Ascending aorta (tissue), 2 donors: ENCODE results near the gene SNAI1. TPM values are rescaled to one million over a fixed set of nuclear protein-coding genes. Genes with fewer than 3 reads are reported as not detected.

Experiments
- DNase-seq, 2 donors: peaks; one replicate each; pipeline ENCODE4 v3.0.0-alpha.2; 2019; ENCODE audit warnings: low spot score in 2 of 2
- H3K27ac ChIP-seq, 2 donors: fragments of 200-600 bp; sonication (generic); one replicate each; pipeline ENCODE4 v1.5.1; 2016 to 2017; ENCODE audit warnings: mild to moderate bottlenecking in 1 of 2
- H3K27me3 ChIP-seq: fragments of 200-600 bp; sonication (generic); one replicate; pipeline ENCODE4 v1.5.1; 2017
- H3K36me3 ChIP-seq, 2 donors: fragments of 200-600 bp; sonication (generic); one replicate each; pipeline ENCODE4 v1.5.1; 2016
- H3K4me1 ChIP-seq, 2 donors: fragments of 200-600 bp; sonication (generic); one replicate each; pipeline ENCODE4 v1.5.1; 2016 to 2017; ENCODE audit warnings: mild to moderate bottlenecking in 1 of 2
- H3K4me3 ChIP-seq, 2 donors: fragments of 200-600 bp; sonication (generic); one replicate each; pipeline ENCODE4 v1.5.1; 2016 to 2017; ENCODE audit warnings: mild to moderate bottlenecking in 1 of 2
- H3K9me3 ChIP-seq, 2 donors: fragments of 200-600 bp; sonication (generic); one replicate each; pipeline ENCODE4 v1.5.1; 2016
- intact Hi-C: fragments of 100-400 bp; cut with DNase I; formaldehyde crosslinking; loops from one replicate; pipeline ENCODE4 v1.15.1; 2023
- total RNA-seq: library from RNA; depleted of rRNA; stranded (reverse); fragments of >200 nt; gene quantifications from one replicate; pipeline ENCODE4 v1.1.0, GENCODE V29; 2016
- TF ChIP-seq, protein P1 (sequence below), 3 experiments: fragments of 200-600 bp in 2 of 3; fragments of 450-650 bp in 1 of 3; sonication (generic) in 2 of 3; IDR thresholded peaks; one replicate each; pipeline ENCODE4 v1.5.1; 2016 to 2019; ENCODE audit warnings: antibody characterized with exemption in 3 of 3, mild to moderate bottlenecking in 1 of 3, moderate library complexity in 1 of 3

Gene SNAI1
- total RNA-seq, 1 donor from 2014 or later: 64.4 TPM

DNA sequence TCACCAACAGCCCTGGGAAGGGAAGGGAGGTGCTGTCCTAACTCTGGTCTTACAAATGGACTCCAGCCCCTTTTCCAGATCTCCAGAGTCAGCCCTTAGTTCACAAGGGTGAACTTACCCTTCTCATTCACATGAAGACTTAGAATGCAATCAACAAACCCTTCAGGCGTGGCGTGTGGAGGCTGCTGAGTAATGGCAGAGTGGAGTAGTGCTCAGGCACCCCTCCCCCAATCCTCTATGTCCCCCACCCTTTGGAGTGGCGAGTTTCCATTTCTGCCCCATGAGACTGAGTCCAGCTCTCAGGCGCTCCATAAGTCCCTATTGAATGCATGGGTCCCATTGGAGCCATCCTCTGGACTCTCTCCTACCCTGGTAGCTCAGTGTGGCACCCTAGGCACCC lies 3.3 kb downstream of the SNAI1 start:
- Histone ChIP-seq H3K9me3 (no peaks in the 10 kb centered on the region), H3K4me3 (peak overlapping the region in 1 of 2 donors; percentile 80), H3K27ac (no peak overlapping the region), H3K36me3 (peaks cover 0 to 3% of the 10 kb centered on the region in 2 donors), H3K27me3 (no peaks in the 10 kb centered on the region), H3K4me1 (peaks cover 25 to 52% of the 10 kb centered on the region in 2 donors)
- no peak for DNase-seq
- intact Hi-C loops: no loop called here
- TF ChIP-seq, protein P1, sequence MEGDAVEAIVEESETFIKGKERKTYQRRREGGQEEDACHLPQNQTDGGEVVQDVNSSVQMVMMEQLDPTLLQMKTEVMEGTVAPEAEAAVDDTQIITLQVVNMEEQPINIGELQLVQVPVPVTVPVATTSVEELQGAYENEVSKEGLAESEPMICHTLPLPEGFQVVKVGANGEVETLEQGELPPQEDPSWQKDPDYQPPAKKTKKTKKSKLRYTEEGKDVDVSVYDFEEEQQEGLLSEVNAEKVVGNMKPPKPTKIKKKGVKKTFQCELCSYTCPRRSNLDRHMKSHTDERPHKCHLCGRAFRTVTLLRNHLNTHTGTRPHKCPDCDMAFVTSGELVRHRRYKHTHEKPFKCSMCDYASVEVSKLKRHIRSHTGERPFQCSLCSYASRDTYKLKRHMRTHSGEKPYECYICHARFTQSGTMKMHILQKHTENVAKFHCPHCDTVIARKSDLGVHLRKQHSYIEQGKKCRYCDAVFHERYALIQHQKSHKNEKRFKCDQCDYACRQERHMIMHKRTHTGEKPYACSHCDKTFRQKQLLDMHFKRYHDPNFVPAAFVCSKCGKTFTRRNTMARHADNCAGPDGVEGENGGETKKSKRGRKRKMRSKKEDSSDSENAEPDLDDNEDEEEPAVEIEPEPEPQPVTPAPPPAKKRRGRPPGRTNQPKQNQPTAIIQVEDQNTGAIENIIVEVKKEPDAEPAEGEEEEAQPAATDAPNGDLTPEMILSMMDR (IDR thresholded peaks at IDR 0.05): no peak

DNA sequence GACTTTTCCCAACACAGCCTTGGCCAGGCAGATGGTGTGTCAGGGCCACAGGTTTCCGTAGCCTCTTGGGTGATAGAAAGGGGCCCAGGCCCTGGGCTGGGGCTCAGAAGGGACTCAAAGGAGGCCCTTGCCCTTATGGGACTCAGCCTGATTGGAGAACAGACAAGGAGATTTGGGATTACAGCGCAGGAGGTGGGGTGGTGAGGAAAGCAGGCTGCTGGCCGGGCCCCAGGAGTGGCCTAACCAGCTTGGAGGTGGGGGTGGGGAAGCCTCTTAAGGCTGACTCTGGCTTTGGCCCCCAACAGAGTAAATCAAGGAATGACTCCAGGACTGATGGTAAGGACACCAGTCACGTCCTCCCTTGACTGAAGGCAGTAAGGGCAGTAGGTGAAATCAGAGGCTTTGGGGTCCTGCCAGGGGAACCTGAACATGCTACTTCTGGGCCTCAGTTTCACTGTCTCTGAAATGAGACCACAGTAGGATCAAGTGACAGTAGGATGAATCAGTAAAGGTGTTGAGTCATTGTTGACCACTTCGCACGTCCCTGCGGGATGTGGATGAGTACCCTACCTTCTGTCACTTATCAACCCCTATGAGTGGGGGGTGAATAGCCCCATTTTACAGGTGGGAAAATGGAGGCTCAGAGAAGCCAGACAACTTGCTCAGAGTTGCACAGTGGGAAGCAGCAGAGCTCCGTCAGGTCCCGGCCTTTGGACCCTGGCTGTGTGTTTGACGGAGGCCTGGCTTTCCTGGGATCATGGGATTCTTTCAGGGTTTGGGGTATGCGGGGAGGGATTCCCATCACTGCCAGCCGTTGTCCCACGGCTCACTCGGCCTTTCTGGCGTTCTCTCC lies 4.5 kb downstream of the SNAI1 start:
- H3K27ac ChIP-seq: peak overlapping the region; percentile 14 to 21
- intact Hi-C loops: no loop called here
- H3K9me3 ChIP-seq: no peaks in the 10 kb centered on the region
- no peak for DNase-seq
- TF ChIP-seq, protein P1 (IDR thresholded peaks at IDR 0.05): no peak
- H3K27me3 ChIP-seq: no peaks in the 10 kb centered on the region
- H3K4me1 ChIP-seq: peaks cover 24 to 50% of the 10 kb centered on the region in 2 donors
- H3K4me3 ChIP-seq: peak overlapping the region in 1 of 2 donors; percentile 11
- peaks cover 0 to 3% of the 10 kb centered on the region in 2 donors for H3K36me3 ChIP-seq

DNA sequence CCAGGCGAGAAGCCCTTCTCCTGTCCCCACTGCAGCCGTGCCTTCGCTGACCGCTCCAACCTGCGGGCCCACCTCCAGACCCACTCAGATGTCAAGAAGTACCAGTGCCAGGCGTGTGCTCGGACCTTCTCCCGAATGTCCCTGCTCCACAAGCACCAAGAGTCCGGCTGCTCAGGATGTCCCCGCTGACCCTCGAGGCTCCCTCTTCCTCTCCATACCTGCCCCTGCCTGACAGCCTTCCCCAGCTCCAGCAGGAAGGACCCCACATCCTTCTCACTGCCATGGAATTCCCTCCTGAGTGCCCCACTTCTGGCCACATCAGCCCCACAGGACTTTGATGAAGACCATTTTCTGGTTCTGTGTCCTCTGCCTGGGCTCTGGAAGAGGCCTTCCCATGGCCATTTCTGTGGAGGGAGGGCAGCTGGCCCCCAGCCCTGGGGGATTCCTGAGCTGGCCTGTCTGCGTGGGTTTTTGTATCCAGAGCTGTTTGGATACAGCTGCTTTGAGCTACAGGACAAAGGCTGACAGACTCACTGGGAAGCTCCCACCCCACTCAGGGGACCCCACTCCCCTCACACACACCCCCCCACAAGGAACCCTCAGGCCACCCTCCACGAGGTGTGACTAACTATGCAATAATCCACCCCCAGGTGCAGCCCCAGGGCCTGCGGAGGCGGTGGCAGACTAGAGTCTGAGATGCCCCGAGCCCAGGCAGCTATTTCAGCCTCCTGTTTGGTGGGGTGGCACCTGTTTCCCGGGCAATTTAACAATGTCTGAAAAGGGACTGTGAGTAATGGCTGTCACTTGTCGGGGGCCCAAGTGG lies 5.3 kb downstream of the SNAI1 start:
- intact Hi-C loops: no loop called here
- peak overlapping the region; percentile 21 to 30 for H3K27ac ChIP-seq
- no peaks in the 10 kb centered on the region for H3K27me3 ChIP-seq
- H3K36me3 ChIP-seq: peaks cover 0 to 3% of the 10 kb centered on the region in 2 donors
- DNase-seq: no peak
- no peak overlapping the region for H3K4me3 ChIP-seq
- H3K4me1 ChIP-seq: peaks cover 18 to 45% of the 10 kb centered on the region in 2 donors
- no peaks in the 10 kb centered on the region for H3K9me3 ChIP-seq
- TF ChIP-seq, protein P1 (IDR thresholded peaks at IDR 0.05): no peak

DNA sequence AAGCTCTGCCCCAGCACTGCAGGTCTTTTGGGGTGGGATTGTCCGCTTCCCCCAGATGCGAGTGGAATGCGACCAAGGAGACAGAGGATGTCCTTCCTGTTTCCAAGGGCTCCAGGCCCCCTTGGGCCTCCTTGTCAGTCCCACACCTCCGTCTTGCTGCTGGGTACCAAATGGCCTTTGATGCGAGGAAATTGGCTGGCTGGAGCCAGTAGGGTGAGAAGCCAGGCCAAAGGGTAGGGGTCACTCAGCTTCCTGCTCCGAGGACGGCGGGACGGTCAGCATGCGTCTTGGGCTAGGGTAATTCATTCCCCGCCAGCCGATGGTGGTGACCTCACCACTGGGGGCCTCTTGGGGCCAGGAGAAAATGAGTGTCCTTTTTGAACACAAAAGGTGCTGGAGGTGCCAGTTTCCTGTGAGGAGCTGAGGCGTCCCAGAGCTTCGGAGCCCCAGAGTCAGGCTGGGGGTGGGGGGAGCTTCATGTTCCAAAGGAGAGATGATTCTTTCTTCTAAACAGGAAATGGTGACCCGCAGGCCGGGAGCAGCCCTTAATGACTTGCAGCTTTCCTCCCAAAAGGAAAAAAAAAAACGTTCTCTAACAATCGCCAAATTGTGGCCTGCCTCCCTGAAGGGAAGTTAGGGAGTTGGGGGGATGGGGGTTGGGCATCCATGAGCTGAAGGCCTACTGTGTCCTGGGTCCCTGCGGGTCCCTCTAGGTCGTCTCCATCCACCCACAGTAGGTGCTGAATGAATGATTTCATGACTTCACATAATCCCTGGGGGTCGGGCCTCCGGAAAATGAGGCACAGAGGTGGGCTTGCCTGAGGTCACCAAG lies 6.7 kb downstream of the SNAI1 start:
- DNase-seq: peak in 1 of 2 donors; percentile 85
- Histone ChIP-seq H3K36me3 (peaks cover 0 to 3% of the 10 kb centered on the region in 2 donors), H3K9me3 (no peaks in the 10 kb centered on the region), H3K27me3 (no peaks in the 10 kb centered on the region), H3K27ac (peak overlapping the region; percentile 63 to 77), H3K4me3 (no peak overlapping the region), H3K4me1 (peaks cover 16 to 37% of the 10 kb centered on the region in 2 donors)
- intact Hi-C loops: no loop called here
- TF ChIP-seq, protein P1 (IDR thresholded peaks at IDR 0.05): no peak

DNA sequence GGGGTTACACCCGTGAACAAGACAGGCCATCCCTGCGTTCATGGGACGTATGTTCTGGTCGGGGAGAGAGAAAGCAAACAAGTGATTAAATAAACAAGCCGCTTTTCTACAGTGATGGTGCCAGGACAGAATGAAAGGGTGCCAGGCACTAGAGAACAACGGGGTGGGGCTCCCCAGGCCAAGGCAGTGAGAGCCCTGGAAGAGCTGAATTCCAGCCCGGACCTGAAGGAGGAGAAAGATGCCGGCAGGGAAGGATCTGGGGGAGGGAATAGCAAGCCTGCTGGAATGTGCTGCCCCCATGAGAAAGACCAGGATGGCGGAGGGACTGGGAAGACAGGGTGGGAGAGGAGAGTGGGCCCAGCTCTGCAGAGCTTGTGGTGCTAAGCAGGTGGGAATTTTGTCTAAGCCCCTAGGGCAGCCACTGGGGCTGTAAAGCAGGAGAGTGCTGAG lies 7.5 kb downstream of the SNAI1 start:
- no peak overlapping the region for H3K4me3 ChIP-seq
- DNase-seq: no peak
- intact Hi-C loops: no loop called here
- peaks cover 13 to 30% of the 10 kb centered on the region in 2 donors for H3K4me1 ChIP-seq
- no peaks in the 10 kb centered on the region for H3K27me3 ChIP-seq
- peaks cover 0 to 3% of the 10 kb centered on the region in 2 donors for H3K36me3 ChIP-seq
- peak overlapping the region; percentile 63 to 77 for H3K27ac ChIP-seq
- H3K9me3 ChIP-seq: no peaks in the 10 kb centered on the region
- TF ChIP-seq, protein P1 (IDR thresholded peaks at IDR 0.05): no peak
